H1 (cell line): ENCODE results near the gene SLC2A13.

Source experiments
- CBX5 ChIP-seq: fragments of 300-800, 300-1000 bp; sonication (generic); IDR thresholded peaks from 2 replicates; pipeline ENCODE4 v1.7.1; 2016; ENCODE audit warnings: antibody characterized with exemption, low read length, low read depth
- EP300 ChIP-seq, 2 experiments: IDR thresholded peaks; 1 replicate in 1 of 2; 2 replicates in 1 of 2; pipeline ENCODE4 v1.6.1; 2011 to 2012; ENCODE audit warnings: low read depth in 2 of 2, low read length in 2 of 2, mild to moderate bottlenecking in 2 of 2, borderline replicate concordance in 1 of 2, inconsistent platforms in 1 of 2, moderate library complexity in 1 of 2
- KDM1A ChIP-seq: fragments of 200-600, 300-600 bp; sonication (generic); IDR thresholded peaks from 2 replicates; pipeline ENCODE4 v1.7.1; 2016; ENCODE audit warnings: mild to moderate bottlenecking, low read length, borderline replicate concordance
- POLR2A ChIP-seq, 2 experiments: IDR thresholded peaks; 1 replicate in 1 of 2; 2 replicates in 1 of 2; pipeline ENCODE4 v1.6.1; 2011; ENCODE audit warnings: low read depth in 2 of 2, low read length in 2 of 2, mild to moderate bottlenecking in 2 of 2; ENCODE audit errors: control extremely low read depth in 1 of 2
- TF ChIP-seq, protein P1 (sequence below): IDR thresholded peaks from 2 replicates; pipeline ENCODE4 v1.6.1; 2012; ENCODE audit warnings: inconsistent platforms
- TF ChIP-seq, protein P2 (sequence below), 3 experiments: IDR thresholded peaks; 1 replicate in 2 of 3; 2 replicates in 1 of 3; pipeline versions ENCODE4 v1.5.1 to v1.6.1; 2011; ENCODE audit warnings: low read length in 3 of 3, mild to moderate bottlenecking in 3 of 3, inconsistent platforms in 2 of 3, low read depth in 1 of 3, moderate library complexity in 1 of 3; ENCODE audit not compliant: insufficient read depth in 1 of 3; ENCODE audit errors: control extremely low read depth in 1 of 3

DNA sequence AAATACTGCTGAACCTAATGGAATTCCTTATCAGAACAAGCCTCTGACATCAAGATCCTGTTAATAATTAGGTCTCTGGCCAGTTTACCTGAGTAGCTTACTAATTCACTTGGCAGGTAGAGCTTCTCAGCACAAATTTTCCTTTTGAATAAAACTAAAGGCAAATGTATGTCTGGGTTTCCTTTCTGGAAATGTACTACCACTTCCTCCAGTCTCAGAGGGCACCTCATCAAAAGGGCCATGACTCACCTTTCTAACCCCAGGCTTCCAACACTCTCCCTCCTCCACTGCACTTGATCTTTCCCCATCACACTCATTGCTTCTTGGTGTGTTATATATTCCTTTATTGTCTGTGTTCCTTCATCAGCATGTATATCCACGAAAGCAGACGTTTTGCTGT is 90.5 kb downstream of the SLC2A13 start:
- TF ChIP-seq POLR2A (IDR thresholded peaks at IDR 0.05; ENCODE audit: control extremely low read depth in 1 of 2, low read depth in 2 of 2, low read length in 2 of 2) (no peak), CBX5 (no peak), EP300 (IDR thresholded peaks at IDR 0.05; ENCODE audit: borderline replicate concordance in 1 of 2, low read depth in 2 of 2, low read length in 2 of 2) (no peak), KDM1A (no peak)
- TF ChIP-seq, protein P1, sequence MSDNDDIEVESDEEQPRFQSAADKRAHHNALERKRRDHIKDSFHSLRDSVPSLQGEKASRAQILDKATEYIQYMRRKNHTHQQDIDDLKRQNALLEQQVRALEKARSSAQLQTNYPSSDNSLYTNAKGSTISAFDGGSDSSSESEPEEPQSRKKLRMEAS = no peak
- TF ChIP-seq, protein P2, sequence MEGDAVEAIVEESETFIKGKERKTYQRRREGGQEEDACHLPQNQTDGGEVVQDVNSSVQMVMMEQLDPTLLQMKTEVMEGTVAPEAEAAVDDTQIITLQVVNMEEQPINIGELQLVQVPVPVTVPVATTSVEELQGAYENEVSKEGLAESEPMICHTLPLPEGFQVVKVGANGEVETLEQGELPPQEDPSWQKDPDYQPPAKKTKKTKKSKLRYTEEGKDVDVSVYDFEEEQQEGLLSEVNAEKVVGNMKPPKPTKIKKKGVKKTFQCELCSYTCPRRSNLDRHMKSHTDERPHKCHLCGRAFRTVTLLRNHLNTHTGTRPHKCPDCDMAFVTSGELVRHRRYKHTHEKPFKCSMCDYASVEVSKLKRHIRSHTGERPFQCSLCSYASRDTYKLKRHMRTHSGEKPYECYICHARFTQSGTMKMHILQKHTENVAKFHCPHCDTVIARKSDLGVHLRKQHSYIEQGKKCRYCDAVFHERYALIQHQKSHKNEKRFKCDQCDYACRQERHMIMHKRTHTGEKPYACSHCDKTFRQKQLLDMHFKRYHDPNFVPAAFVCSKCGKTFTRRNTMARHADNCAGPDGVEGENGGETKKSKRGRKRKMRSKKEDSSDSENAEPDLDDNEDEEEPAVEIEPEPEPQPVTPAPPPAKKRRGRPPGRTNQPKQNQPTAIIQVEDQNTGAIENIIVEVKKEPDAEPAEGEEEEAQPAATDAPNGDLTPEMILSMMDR (IDR thresholded peaks at IDR 0.05; ENCODE audit: control extremely low read depth in 1 of 3, insufficient read depth in 1 of 3, low read depth in 1 of 3, low read length in 3 of 3) = no peak
